Suprapubic skin (tissue), 4 donors: ENCODE measurements around the gene MED12L.

Source experiments
- EP300 ChIP-seq: sonication (generic); formaldehyde crosslinking; IDR thresholded peaks from one replicate; pipeline ENCODE4 v1.6.1; 2017; ENCODE audit warnings: antibody characterized with exemption
- POLR2A ChIP-seq, 2 donors: fragments of 450-650 bp; IDR thresholded peaks; one replicate each; pipeline ENCODE4 v1.6.1; 2017; ENCODE audit warnings: antibody characterized with exemption in 2 of 2, mild to moderate bottlenecking in 2 of 2, moderate library complexity in 2 of 2
- POLR2AphosphoS5 ChIP-seq, 3 donors: sonication (generic); formaldehyde crosslinking; IDR thresholded peaks; one replicate each; pipeline ENCODE4 v1.6.1; 2017; ENCODE audit warnings: antibody characterized with exemption in 3 of 3
- TF ChIP-seq, protein P1 (sequence below), 2 donors: fragments of 200-600 bp in 1 of 2; fragments of 450-650 bp in 1 of 2; sonication (generic) in 1 of 2; IDR thresholded peaks; one replicate each; pipeline ENCODE4 v1.5.1; 2016 to 2019; ENCODE audit warnings: antibody characterized with exemption in 2 of 2, mild to moderate bottlenecking in 1 of 2, moderate library complexity in 1 of 2

DNA sequence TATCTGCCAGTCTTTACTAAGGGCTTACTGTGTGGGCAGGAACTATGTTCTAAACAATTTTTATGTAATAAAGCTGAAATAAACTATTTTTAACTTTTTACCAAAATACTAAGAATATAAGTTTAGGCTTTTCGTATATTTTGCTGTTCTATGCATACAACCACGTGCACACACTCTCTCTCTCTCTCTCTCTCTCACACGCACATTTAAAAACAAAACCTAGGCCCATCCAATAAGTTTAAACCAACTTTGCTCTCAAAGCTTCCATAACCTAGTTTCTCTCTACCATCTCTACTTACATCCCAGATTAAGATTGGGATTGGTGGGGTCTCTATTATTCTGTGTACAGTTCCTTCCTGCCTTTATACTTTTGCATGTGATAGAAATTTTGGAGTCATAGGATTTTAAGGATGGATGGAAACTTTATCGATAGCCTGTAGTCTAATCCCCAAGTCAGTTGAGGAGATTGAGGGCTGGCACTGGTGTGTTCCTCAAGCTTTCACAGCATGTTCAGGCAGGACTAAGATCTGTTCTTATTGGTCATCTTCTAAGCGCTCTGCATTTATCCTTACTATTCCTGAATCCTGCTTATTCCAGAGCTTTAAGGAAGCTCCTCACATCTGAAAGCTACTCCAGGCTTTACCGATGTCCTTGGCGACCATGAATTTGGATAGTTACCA is 115.7 kb downstream of the MED12L start:
- TF ChIP-seq, protein P1, sequence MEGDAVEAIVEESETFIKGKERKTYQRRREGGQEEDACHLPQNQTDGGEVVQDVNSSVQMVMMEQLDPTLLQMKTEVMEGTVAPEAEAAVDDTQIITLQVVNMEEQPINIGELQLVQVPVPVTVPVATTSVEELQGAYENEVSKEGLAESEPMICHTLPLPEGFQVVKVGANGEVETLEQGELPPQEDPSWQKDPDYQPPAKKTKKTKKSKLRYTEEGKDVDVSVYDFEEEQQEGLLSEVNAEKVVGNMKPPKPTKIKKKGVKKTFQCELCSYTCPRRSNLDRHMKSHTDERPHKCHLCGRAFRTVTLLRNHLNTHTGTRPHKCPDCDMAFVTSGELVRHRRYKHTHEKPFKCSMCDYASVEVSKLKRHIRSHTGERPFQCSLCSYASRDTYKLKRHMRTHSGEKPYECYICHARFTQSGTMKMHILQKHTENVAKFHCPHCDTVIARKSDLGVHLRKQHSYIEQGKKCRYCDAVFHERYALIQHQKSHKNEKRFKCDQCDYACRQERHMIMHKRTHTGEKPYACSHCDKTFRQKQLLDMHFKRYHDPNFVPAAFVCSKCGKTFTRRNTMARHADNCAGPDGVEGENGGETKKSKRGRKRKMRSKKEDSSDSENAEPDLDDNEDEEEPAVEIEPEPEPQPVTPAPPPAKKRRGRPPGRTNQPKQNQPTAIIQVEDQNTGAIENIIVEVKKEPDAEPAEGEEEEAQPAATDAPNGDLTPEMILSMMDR (IDR thresholded peaks at IDR 0.05) = no peak
- no peak for TF ChIP-seq EP300
- TF ChIP-seq POLR2A (IDR thresholded peaks at IDR 0.05) = no peak
- TF ChIP-seq POLR2AphosphoS5 (IDR thresholded peaks at IDR 0.05) = no peak
